IMR-90 (cell line): Measurements from ENCODE around the gene NPEPL1.

Experiments used
- BHLHE40 ChIP-seq: fragments of 150-350 bp; IDR thresholded peaks from 2 replicates; pipeline ENCODE4 v1.6.1; 2016; ENCODE audit warnings: mild to moderate bottlenecking, low read depth, low read length
- CEBPB ChIP-seq: IDR thresholded peaks from 2 replicates; pipeline ENCODE4 v1.6.1; 2012; ENCODE audit warnings: low read depth, low read length, improper control_type of control experiment
- CTCF ChIP-seq: conservative IDR thresholded peaks from 2 replicates; pipeline ENCODE4 v1.5.1; 2012; ENCODE audit warnings: mild to moderate bottlenecking, low read depth, low read length, improper control_type of control experiment
- FOS ChIP-seq: fragments of 150-350 bp; IDR thresholded peaks from 2 replicates; pipeline ENCODE4 v1.6.1; 2016; ENCODE audit warnings: low read depth, low read length
- MAFK ChIP-seq: IDR thresholded peaks from 2 replicates; pipeline ENCODE4 v1.6.1; 2012; ENCODE audit warnings: low read depth, low read length, improper control_type of control experiment
- MAZ ChIP-seq: IDR thresholded peaks from 2 replicates; pipeline ENCODE4 v1.6.1; 2012; ENCODE audit warnings: low read depth, mild to moderate bottlenecking, low read length, improper control_type of control experiment, moderate library complexity, borderline replicate concordance
- POLR2A ChIP-seq: IDR thresholded peaks from 2 replicates; pipeline ENCODE4 v1.6.1; 2012; ENCODE audit warnings: mild to moderate bottlenecking, low read depth, low read length
- RAD21 ChIP-seq: IDR thresholded peaks from 2 replicates; pipeline ENCODE4 v1.6.1; 2012; ENCODE audit warnings: low read length, improper control_type of control experiment
- RFX5 ChIP-seq: IDR thresholded peaks from 2 replicates; pipeline ENCODE4 v1.8.0; 2012; ENCODE audit warnings: low read depth, mild to moderate bottlenecking, low read length, moderate library complexity
- SMC3 ChIP-seq: fragments of 150-350 bp; IDR thresholded peaks from 2 replicates; pipeline ENCODE4 v1.6.1; 2016; ENCODE audit warnings: low read depth, mild to moderate bottlenecking, antibody characterized with exemption, low read length, moderate library complexity
- USF2 ChIP-seq: fragments of 150-350 bp; IDR thresholded peaks from 2 replicates; pipeline ENCODE4 v1.6.1; 2017; ENCODE audit warnings: mild to moderate bottlenecking, antibody characterized with exemption, low read length, low read depth

GRCh38 chr20:58762120-58762519 lies 69.5 kb downstream of the NPEPL1 start:
- TF ChIP-seq CTCF (no peak), POLR2A (no peak), FOS (no peak), MAFK (no peak), USF2 (no peak), MAZ (no peak), BHLHE40 (no peak), RAD21 (no peak), SMC3 (no peak), CEBPB (no peak), RFX5 (no peak)
